ENCODE results near the gene UBE2U. TPM values are rescaled to one million over a fixed set of nuclear protein-coding genes. Genes with fewer than 3 reads are reported as not detected.

Gene UBE2U, protein sequence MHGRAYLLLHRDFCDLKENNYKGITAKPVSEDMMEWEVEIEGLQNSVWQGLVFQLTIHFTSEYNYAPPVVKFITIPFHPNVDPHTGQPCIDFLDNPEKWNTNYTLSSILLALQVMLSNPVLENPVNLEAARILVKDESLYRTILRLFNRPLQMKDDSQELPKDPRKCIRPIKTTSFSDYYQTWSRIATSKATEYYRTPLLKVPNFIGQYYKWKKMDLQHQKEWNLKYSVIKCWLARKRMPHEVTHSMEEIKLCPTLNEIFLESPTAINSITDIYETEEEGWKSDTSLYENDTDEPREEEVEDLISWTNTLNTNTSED
- 0.13 TPM in 1 of 2 replicates, not detected in the other for total RNA-seq

DNA sequence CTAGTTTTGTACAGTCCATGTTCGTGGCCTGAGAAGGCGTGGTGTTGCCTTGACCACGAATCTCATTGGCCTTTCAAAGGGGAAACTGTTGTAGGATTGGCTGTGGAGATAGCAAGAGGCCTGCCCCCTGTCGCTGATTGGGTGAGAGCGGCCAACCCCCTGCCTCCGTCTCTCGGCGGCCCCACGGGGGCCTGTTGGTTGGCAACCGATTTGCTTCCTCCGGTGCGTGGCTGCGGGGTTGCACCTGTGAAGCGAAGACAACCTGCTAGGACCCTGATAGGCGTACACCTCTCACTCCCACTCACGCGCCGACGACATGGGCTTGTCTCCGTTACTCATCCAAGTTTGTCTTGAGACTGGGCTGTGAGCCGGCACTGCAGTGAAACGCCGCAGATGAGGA is at the start of gene UBE2U:
Gene UBE2U (plus strand): TSS at position 204 of the 400 bp plus-strand sequence. CDS start 428 bp downstream, outside the sequence.
- DNase-seq (ENCODE audit: low read depth in 2 of 2) = no peak

GRCh38 chr1:64155278-64155677 is 48.1 kb upstream of the UBE2U start:
- DNase-seq (ENCODE audit: low read depth in 2 of 2) = peak in 1 of 2 donors; percentile 7

GRCh38 chr1:64161357-64161941 is 42.0 kb upstream of the UBE2U start:
- DNase-seq (ENCODE audit: low read depth in 2 of 2) = no peak

DNA sequence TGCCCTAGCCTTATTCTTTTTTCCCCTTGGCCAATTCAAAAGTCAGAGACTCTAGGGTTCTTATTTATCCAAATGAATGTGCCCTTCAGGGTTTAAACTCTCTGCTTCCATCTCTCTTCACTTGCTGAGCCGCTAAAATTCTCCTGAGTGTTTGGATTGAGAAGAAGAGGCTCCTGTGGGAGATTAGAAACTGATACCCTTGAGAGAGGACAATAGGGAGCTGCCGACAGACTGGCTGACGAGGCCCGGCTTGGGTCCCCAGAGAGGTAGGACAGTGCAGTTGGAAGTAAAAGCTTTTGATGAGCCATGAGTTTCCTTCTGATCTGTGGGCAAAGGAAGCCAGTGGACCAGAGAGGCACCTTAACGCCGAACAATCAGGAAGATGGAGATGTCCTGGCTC is 41.3 kb upstream of the UBE2U start:
- DNase-seq (ENCODE audit: low read depth in 2 of 2) = no peak

GRCh38 chr1:64162804-64163203 is 40.6 kb upstream of the UBE2U start:
- no peak for DNase-seq (ENCODE audit: low read depth in 2 of 2)

GRCh38 chr1:64163431-64163830 is 40.0 kb upstream of the UBE2U start:
- no peak for DNase-seq (ENCODE audit: low read depth in 2 of 2)

GRCh38 chr1:64163970-64164369 is 39.5 kb upstream of the UBE2U start:
- DNase-seq (ENCODE audit: low read depth in 2 of 2) = peak in 1 of 2 donors; percentile 35

DNA sequence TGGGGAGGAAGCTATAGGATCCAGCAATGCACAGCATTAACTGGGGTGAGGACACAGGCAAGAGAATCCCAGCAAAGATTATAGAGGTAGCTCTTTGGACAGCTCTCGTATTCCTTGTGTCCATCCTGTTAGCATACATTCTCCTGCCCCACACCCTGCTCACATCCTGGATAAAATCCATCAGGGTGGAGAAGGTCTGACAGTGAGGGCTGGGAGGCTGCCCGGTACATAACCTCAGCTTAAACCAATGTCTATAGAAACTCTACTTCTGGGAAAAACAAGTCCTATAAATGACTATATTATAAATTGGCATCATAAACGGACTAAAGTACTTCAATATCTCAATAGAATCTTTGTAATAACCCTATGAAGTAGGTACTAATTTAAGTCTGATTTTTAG is 36.8 kb upstream of the UBE2U start:
- DNase-seq (ENCODE audit: low read depth in 2 of 2) = no peak

DNA sequence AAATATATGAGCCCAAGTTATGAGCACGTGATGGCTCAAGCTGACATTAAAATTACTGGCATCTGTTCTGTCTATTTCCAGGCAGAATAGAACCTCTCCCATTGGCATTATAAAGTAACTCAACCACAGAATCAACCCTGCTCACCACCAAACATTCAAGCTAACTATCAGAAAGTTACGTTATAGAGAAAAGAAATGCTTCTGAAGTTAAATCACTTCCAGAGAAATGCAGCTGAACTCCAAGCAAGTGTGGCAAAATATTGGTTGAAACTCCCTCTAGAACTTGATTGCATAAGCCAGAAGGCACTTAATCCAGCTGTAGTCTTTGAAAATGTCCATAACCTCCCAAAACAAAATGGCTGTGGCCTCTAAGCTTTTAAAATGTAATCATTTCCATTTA is 36.2 kb upstream of the UBE2U start:
- DNase-seq (ENCODE audit: low read depth in 2 of 2) = no peak

DNA sequence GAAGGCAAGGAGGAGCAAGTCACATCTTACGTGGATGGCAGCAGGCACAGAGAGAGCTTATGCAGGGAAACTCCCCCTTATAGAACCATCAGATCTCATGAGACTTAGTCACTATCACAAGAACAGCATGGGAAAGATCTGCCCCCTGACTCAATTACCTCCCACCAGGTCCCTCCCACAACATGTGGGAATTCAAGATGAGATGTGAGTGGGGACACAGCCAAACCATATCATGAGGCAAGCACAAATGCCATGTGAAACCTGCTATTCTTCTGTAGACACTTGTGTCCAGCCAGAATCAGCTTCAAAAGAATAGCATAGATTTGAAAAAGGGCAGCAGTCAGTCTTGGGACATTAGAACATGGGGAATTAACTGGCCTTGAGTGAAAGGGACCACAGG is 32.2 kb upstream of the UBE2U start:
- DNase-seq (ENCODE audit: low read depth in 2 of 2) = no peak

DNA sequence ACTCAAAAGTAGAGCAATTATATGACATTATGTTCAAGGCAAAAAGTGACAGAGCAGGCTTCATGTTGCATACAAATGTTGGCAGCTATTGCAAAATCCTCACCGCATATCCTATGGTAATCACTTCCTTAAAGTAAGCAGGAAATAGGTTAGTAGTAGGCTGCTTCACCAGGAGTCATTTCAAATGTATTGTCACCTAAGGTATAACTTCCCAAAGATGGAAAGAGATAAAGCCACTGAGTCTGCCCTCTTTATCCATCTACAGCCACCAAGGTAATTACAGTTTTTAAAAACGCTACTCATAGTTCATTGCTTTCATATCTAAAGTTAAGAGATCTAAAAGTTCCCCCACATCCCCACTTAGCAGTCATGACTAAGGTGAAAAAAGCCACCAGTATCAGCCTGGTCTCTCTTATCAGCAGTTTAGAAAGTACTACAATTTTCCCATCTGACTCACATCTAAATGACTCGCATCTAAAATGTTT is 31.6 kb upstream of the UBE2U start:
- DNase-seq (ENCODE audit: low read depth in 2 of 2) = peak in 1 of 2 donors; percentile 49

- peak in 1 of 2 donors; percentile 48 for DNase-seq (ENCODE audit: low read depth in 2 of 2)
These were observed 30.9 kb upstream of the UBE2U start for GRCh38 chr1:64172458-64172983.

DNA sequence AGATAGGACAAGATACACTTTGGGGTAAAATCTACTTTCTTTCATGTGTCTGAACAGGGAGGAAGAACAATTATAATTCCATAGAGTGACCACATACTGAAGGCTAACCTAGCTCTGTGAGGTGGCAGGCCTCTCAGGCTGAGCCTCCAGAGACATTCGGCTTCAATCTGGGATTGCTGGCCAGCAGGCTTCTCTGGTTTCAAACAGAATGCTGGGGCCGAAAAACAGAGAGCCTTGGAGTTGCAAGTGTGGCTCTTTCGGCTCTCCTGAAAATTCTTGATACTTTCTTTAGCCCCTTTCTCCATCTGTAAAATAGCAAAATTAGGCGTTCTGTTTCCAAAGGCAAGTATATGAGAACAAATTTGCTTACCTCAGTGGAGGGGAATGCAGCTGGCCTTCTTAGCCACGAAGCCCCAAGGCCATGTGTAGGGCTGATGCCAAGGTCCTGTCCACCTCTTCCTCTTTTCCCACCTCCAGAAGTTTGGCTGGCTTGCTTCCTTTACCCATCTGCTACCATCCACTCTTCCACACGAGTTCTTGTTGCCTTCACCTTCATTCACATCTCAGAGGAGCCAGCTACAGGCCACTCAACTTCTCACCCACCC is 30.0 kb upstream of the UBE2U start:
- DNase-seq (ENCODE audit: low read depth in 2 of 2) = no peak

- DNase-seq (ENCODE audit: low read depth in 2 of 2) = no peak
These were observed 27.8 kb upstream of the UBE2U start for GRCh38 chr1:64175639-64176038.

- no peak for DNase-seq (ENCODE audit: low read depth in 2 of 2)
These were observed 26.8 kb upstream of the UBE2U start for GRCh38 chr1:64176659-64177058.

DNA sequence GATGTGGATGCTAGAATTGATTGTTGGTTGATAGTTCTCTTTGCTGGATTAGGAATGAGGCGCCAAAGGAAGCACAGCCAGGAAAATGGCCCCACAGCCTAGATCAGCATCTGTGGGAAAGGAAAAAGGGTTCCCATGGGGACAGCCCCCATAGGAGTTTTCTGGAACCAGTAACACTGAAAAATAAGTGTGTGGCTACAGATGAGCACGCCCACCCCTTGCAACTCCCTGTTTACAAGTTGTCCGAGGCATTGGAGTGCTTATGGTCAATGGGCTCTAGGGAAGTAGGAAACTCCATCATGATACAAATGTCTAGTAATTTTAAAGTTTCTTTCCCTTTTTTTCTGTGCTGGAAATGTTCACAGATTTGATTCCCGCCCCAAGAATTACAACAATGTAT is 23.8 kb upstream of the UBE2U start:
- DNase-seq (ENCODE audit: low read depth in 2 of 2) = no peak

GRCh38 chr1:64182207-64182606 is 21.2 kb upstream of the UBE2U start:
- no peak for DNase-seq (ENCODE audit: low read depth in 2 of 2)

GRCh38 chr1:64183395-64184002 is 19.9 kb upstream of the UBE2U start:
- DNase-seq (ENCODE audit: low read depth in 2 of 2) = no peak

- no peak for DNase-seq (ENCODE audit: low read depth in 2 of 2)
These were observed 19.4 kb upstream of the UBE2U start for GRCh38 chr1:64184003-64184440.

DNA sequence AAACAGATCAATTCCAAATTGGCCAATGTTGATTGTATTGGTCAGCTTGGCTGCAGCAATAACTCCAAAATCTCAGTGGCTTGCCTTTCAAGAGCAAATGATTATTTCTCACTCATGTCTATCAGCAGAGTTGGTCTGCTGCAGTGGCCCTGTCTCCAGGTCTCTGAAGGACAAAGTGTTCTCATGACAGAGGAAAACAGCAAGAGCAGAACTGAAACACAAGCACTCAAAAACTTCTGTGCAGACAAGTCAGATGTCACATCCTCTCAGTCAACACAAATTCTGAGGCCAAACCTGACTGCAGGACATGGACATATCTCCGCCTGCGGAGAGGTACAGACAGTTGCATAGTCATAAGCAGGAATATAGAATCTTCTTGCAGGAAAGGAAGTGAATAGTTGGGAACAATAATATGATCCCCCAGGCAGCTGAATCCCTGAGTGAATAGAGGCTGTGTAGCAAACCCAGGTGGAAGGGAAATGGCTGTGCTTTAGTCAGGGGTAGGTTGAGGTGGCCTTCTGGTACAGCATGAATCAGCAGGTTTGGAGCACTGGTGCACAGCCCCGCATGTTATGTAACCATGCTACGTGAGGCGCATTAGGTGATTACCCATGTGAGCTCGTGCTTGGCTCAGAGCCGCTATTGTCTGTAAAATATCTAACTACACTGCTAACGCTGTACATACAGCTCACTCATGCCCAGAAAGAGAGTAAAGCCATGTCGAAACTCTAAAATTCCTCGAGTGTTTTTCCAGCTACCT is 17.1 kb upstream of the UBE2U start:
- peak; percentile 57 to 80 for DNase-seq (ENCODE audit: low read depth in 2 of 2)

DNA sequence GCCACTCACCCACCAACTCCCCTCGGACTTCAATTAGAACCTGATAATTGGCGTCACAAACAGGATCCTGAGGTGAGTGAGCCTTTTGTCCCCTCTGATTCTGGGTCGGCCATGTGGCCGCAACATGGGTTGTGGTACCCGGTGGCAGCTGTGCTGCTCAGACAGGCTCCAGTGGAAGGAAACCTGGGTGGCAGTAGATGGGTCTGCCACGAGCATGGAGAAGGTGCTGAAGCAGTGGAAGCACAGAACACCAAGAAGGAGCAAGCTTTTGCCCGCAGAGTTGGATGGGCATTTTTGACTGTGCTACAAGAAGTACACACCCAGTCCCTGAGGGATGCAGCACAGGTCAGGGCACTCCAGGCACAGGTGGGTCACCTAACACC is 16.5 kb upstream of the UBE2U start:
- no peak for DNase-seq (ENCODE audit: low read depth in 2 of 2)

Data from dermis microvascular lymphatic vessel endothelial cell (primary cell).